Coronary artery (tissue), 2 donors: ENCODE measurements around the gene RAB7B.

ENCODE experiments used
- DNase-seq: peaks from one replicate; pipeline ENCODE4 v3.0.0-alpha.2; 2017; ENCODE audit warnings: low spot score
- H3K27ac ChIP-seq, 2 donors: fragments of 200-600 bp; sonication (generic); one replicate each; pipeline ENCODE4 v1.5.1; 2016 to 2019
- H3K4me3 ChIP-seq: fragments of 200-600 bp; sonication (generic); 2 replicates; pipeline ENCODE4 v1.5.1; 2016; ENCODE audit warnings: mild to moderate bottlenecking, moderate library complexity
- CTCF ChIP-seq: fragments of 200-600 bp; sonication (generic); IDR thresholded peaks from one replicate; pipeline ENCODE4 v1.5.1; 2019; ENCODE audit warnings: antibody characterized with exemption

Gene RAB7B

GRCh38 chr1:206021626-206022365 is 18.6 kb upstream of the RAB7B start:
- no peak for TF ChIP-seq CTCF
- H3K4me3 ChIP-seq: no peak overlapping the region
- DNase-seq: no peak
- no peak overlapping the region for H3K27ac ChIP-seq

GRCh38 chr1:206021008-206021625 is 17.9 kb upstream of the RAB7B start:
- Histone ChIP-seq H3K4me3 (no peak overlapping the region), H3K27ac (no peak overlapping the region)
- no peak for DNase-seq
- no peak for TF ChIP-seq CTCF

- TF ChIP-seq CTCF: no peak
- DNase-seq: no peak
- Histone ChIP-seq H3K4me3 (no peak overlapping the region), H3K27ac (no peak overlapping the region)
Observed at GRCh38 chr1:206020393-206021007, 17.3 kb upstream of the RAB7B start.

- no peak overlapping the region for H3K27ac ChIP-seq
- DNase-seq: no peak
- no peak overlapping the region for H3K4me3 ChIP-seq
- no peak for TF ChIP-seq CTCF
Observed at GRCh38 chr1:206015071-206015470, 11.9 kb upstream of the RAB7B start.

- no peak for TF ChIP-seq CTCF
- Histone ChIP-seq H3K27ac (no peak overlapping the region), H3K4me3 (no peak overlapping the region)
- no peak for DNase-seq
Observed at GRCh38 chr1:206014601-206015000, 11.4 kb upstream of the RAB7B start.

GRCh38 chr1:206013026-206013795 is 10.0 kb upstream of the RAB7B start:
- no peak for TF ChIP-seq CTCF

More at GRCh38 chr1:206013026-206013795, 10.0 kb upstream of the RAB7B start:
- DNase-seq: peak; percentile 14
- H3K27ac ChIP-seq: no peak overlapping the region
- no peak overlapping the region for H3K4me3 ChIP-seq
